HG02943 (cell line): Measurements from ENCODE around the gene TCF3.

ENCODE experiments used
- ATAC-seq: cut with Tn5 transposase; IDR thresholded peaks from one replicate; pipeline ENCODE4 v1.9.1; 2021; ENCODE audit warnings: mild to moderate bottlenecking, low read depth, moderate library complexity; ENCODE audit not compliant: unreplicated experiment

Gene TCF3

GRCh38 chr19:1568320-1569019, 83.9 kb downstream of the TCF3 start, which contains the start of gene MEX3D:
TSS of gene MEX3D (minus strand) at chr19:1568325. CDS start at chr19:1568058, 267 bp downstream.
- no peak for ATAC-seq

DNA sequence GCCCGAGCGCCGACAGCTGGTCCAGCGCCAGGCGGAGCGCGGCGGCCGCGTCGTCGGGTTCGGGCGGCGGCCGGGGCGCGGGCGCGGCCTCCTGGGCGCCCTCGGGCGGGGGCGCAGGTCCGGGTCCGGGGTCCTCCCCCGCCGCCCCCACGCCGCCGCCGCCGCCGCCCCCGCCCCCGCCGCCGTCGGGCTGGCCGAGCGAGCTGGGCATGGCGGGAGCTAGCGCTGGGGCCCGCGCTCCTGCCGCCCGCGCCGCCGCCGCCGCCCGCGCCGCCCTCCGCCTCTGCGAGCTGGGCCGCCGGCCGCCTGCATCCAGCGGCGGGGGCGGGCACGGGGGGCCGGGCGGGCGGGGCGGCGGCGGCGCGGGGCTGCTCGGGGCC, 84.6 kb downstream of the TCF3 start:
- no peak for ATAC-seq

GRCh38 chr19:1567116-1567847, 85.1 kb downstream of the TCF3 start:
- no peak for ATAC-seq

- no peak for ATAC-seq
These were observed 85.9 kb downstream of the TCF3 start for GRCh38 chr19:1566392-1567115.

- no peak for ATAC-seq
These were observed 89.2 kb downstream of the TCF3 start for GRCh38 chr19:1563251-1563650.

DNA sequence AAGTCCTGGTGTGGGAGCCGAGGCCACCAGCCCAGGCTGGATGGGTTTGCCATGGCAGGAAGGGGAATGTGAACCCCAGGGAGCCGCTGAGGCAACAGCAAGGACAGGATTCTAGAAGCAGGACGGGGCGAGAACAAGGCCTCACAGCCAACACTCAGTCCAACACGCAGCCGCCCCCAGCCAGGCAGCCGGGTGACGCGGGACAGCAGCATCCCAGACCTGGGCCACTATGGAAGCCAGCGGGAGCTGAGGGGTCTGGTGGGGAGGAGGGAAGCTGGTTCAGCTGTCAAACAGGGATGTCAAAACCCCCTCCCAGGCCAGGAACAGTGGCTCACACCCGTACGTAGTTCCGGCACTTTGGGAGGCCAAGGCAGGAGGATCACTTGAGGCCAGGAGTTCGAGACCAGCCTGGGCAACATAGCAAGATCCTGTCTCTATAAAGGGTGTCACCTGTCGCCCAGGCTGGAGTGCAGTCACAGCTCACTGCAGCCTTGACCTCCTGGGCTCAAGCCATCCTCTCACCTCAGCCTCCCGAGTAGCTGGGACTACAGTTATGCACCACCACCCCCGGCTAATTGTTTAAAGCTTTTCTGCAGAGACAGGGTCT, 91.1 kb downstream of the TCF3 start:
- no peak for ATAC-seq

GRCh38 chr19:1560286-1560882, 92.0 kb downstream of the TCF3 start:
- ATAC-seq, result no peak
